Measurements from ENCODE around the gene RBM28.

Gene RBM28

DNA sequence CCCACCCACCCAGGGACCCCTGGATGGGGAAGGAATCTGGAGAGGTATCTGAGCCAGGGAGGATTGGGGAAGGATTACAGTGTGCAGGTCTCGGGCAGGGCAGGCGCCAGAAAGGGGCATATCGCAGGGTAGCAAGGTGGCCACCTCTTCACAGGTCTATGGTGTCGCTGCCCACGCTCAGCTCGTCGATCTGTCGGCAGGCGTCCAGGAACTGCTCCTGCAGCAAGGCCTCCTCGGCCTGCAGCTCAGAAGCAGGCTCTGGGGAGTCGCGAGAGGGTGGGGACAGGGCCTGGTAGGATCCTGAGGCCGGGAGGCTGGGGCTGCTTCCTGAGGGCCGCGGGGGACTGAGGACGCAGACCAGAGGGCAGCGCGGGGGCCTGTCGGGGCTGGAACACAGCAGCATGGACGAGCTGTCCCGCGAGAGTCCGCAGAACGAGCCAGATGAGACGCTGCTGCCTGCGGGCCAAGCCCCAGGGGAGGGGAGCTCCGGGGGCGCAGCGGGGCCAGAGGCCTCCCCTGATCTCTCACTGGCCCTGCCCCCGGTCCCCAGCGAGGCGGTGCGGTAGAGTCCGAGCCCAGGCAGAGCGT lies 7.1 kb upstream of the RBM28 start:
- DNase-seq (ENCODE audit: low read depth) = no peak
- no peak overlapping the region for H3K4me3 ChIP-seq (ENCODE audit: low read depth, low read length)
- TF ChIP-seq POLR2A (IDR thresholded peaks at IDR 0.05; ENCODE audit: extremely low read depth, insufficient read length) (no peak), MYC (IDR thresholded peaks at IDR 0.05; ENCODE audit: low read depth, low read length) (no peak)
- TF ChIP-seq, protein P1, sequence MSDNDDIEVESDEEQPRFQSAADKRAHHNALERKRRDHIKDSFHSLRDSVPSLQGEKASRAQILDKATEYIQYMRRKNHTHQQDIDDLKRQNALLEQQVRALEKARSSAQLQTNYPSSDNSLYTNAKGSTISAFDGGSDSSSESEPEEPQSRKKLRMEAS (IDR thresholded peaks at IDR 0.05; ENCODE audit: low read depth, low read length) = no peak
- TF ChIP-seq, protein P2, sequence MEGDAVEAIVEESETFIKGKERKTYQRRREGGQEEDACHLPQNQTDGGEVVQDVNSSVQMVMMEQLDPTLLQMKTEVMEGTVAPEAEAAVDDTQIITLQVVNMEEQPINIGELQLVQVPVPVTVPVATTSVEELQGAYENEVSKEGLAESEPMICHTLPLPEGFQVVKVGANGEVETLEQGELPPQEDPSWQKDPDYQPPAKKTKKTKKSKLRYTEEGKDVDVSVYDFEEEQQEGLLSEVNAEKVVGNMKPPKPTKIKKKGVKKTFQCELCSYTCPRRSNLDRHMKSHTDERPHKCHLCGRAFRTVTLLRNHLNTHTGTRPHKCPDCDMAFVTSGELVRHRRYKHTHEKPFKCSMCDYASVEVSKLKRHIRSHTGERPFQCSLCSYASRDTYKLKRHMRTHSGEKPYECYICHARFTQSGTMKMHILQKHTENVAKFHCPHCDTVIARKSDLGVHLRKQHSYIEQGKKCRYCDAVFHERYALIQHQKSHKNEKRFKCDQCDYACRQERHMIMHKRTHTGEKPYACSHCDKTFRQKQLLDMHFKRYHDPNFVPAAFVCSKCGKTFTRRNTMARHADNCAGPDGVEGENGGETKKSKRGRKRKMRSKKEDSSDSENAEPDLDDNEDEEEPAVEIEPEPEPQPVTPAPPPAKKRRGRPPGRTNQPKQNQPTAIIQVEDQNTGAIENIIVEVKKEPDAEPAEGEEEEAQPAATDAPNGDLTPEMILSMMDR (IDR thresholded peaks at IDR 0.05; ENCODE audit: low read depth, low read length) = no peak

DNA sequence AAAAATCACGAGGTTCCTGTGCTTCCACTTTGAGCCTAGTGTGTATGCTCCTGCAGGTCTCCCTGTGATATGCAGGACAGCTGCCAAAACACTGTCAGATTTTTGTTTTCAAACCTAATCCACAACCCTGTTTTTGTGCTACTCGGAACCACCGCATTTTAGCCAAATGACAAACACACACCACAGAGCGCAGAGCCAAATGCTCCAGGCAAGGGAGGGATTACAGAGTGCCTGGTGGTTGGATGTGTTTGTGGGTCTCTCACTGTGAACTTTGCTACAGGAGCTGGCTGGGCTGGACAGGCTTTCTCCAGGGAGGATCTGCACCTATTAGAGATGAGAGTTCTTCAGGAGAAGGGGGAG lies 5.7 kb upstream of the RBM28 start:
- no peak overlapping the region for H3K4me3 ChIP-seq (ENCODE audit: low read depth, low read length)
- no peak for DNase-seq (ENCODE audit: low read depth)
- no peak for TF ChIP-seq MYC (IDR thresholded peaks at IDR 0.05; ENCODE audit: low read depth, low read length)
- TF ChIP-seq POLR2A (IDR thresholded peaks at IDR 0.05; ENCODE audit: extremely low read depth, insufficient read length) = no peak
- TF ChIP-seq, protein P2 (IDR thresholded peaks at IDR 0.05; ENCODE audit: low read depth, low read length) = no peak
- TF ChIP-seq, protein P1 (IDR thresholded peaks at IDR 0.05; ENCODE audit: low read depth, low read length) = no peak

DNA sequence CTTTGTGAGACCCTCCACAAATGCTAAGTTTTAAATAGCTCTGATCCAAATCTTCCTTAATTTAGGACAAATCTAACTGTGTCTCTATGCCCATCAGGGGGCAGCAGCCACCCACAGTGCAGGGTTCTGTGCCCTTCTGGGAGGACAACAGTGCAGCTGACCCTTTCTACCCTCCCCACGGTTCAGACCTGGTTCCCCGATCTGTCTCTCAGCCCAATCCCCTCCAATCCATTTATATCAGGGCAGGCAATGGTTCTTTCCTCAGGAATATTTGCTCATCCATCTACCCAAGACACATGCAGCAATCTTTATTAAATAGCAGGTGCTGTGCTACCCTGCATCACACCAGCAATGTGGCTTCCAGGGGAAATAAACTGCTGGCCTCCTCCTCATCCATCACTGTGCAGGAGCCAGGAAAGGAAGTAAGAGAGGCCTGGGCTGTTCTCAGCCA lies 4.0 kb upstream of the RBM28 start:
- DNase-seq (ENCODE audit: low read depth) = peak; percentile 82
- TF ChIP-seq POLR2A (IDR thresholded peaks at IDR 0.05; ENCODE audit: extremely low read depth, insufficient read length) = no peak
- TF ChIP-seq, protein P2 (IDR thresholded peaks at IDR 0.05; ENCODE audit: low read depth, low read length) = peak; percentile 89
- 0 out of 2 replicates have a peak, but pooled peaks have one; percentile 25 for TF ChIP-seq MYC (IDR thresholded peaks at IDR 0.05; ENCODE audit: low read depth, low read length)
- TF ChIP-seq, protein P1 (IDR thresholded peaks at IDR 0.05; ENCODE audit: low read depth, low read length) = peak; percentile 43; the same call in 1 of the 2 replicates

DNA sequence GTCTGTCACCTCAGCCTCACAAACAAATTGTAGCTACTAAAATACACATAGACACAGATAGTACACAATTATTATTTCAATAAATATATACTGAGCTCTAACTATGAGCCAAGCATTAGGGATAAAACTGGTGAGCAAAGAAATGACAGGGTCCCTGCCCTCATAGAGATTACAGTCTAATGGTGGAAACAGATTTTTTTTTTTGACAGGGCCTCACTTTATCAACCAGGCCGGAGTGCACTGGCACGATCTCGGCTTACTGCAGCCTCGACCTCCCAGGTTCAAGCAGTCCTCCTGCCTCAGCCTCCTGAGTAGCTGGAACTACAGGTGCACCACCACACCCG lies 695 bp upstream of the RBM28 start:
- H3K4me3 ChIP-seq (ENCODE audit: low read depth, low read length) = no peak overlapping the region
- TF ChIP-seq MYC (IDR thresholded peaks at IDR 0.05; ENCODE audit: low read depth, low read length) = no peak
- TF ChIP-seq, protein P1 (IDR thresholded peaks at IDR 0.05; ENCODE audit: low read depth, low read length) = no peak
- no peak for TF ChIP-seq POLR2A (IDR thresholded peaks at IDR 0.05; ENCODE audit: extremely low read depth, insufficient read length)
- TF ChIP-seq, protein P2 (IDR thresholded peaks at IDR 0.05; ENCODE audit: low read depth, low read length) = no peak
- no peak for DNase-seq (ENCODE audit: low read depth)

More for the DNA sequence above, 4.0 kb upstream of the RBM28 start:
- no peak overlapping the region for H3K4me3 ChIP-seq (ENCODE audit: low read depth, low read length)

DNA sequence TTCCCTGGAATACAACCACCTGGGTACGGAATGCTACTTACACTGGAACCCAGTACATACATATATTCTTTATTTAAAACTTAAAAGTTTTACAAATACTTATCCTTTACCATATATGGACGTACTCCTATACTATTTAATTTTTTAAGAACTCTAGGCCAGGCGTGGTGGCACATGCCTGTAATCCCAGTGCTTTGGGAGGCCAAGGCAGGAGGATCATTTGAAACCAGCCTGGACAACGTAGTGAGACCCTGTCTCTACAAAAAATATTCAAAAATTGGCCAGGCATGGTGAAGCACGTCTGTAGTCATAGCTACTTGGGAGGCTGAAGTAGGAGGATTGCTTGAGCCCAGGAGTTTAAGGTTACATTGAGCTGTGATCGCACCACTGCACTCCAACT lies 2.0 kb downstream of the RBM28 start:
- peak overlapping the region; percentile 87 for H3K4me3 ChIP-seq (ENCODE audit: low read depth, low read length)
- TF ChIP-seq, protein P1 (IDR thresholded peaks at IDR 0.05; ENCODE audit: low read depth, low read length) = no peak
- TF ChIP-seq, protein P2 (IDR thresholded peaks at IDR 0.05; ENCODE audit: low read depth, low read length) = no peak
- TF ChIP-seq POLR2A (IDR thresholded peaks at IDR 0.05; ENCODE audit: extremely low read depth, insufficient read length) = no peak
- no peak for TF ChIP-seq MYC (IDR thresholded peaks at IDR 0.05; ENCODE audit: low read depth, low read length)
- DNase-seq (ENCODE audit: low read depth) = no peak

All from NB4 (cell line).